SU-DHL-6 (cell line): ENCODE results near the gene FBXO41.

Source experiments
- H2AFZ ChIP-seq: fragments of 200-600 bp; sonication (generic); 2 replicates; pipeline ENCODE4 v1.6.1; 2014; ENCODE audit warnings: low read depth, mild to moderate bottlenecking, moderate library complexity, mixed read lengths, antibody characterized with exemption, low read length; ENCODE audit not compliant: severe bottlenecking
- H3F3A ChIP-seq: fragments of 200-600 bp; shearing (Covaris generic); 2 replicates; pipeline ENCODE4 v1.6.0; 2016; ENCODE audit warnings: antibody characterized with exemption, mild to moderate bottlenecking; ENCODE audit not compliant: insufficient read depth
- H3K27ac ChIP-seq: fragments of 200-600 bp; sonication (generic); 2 replicates; pipeline ENCODE4 v1.5.1; 2016; ENCODE audit warnings: low read depth, mild to moderate bottlenecking, low read length, moderate library complexity, mixed read lengths
- H3K27me3 ChIP-seq: fragments of 200-600 bp; sonication (generic), shearing (Covaris generic); 2 replicates; pipeline ENCODE4 v1.6.0; 2014; ENCODE audit warnings: mild to moderate bottlenecking, low read length
- H3K36me3 ChIP-seq: fragments of 200-600 bp; sonication (generic); 2 replicates; pipeline ENCODE4 v1.6.1; 2014; ENCODE audit warnings: mild to moderate bottlenecking, low read length, mixed read lengths
- H3K4me2 ChIP-seq: fragments of 300-600, 200-600 bp; shearing (Covaris generic), sonication (generic); 2 replicates; pipeline ENCODE4 v1.6.0; 2014; ENCODE audit warnings: low read length, low read depth, mild to moderate bottlenecking; ENCODE audit not compliant: poor library complexity, severe bottlenecking
- H3K4me3 ChIP-seq: fragments of 200-600 bp; sonication (generic); 2 replicates; pipeline ENCODE4 v1.5.1; 2014; ENCODE audit warnings: antibody characterized with exemption, low read length, mild to moderate bottlenecking, mixed read lengths; ENCODE audit not compliant: insufficient read depth, poor library complexity, severe bottlenecking
- H3K79me2 ChIP-seq: fragments of 200-600 bp; sonication (generic); 2 replicates; pipeline ENCODE4 v1.6.1; 2014; ENCODE audit warnings: mild to moderate bottlenecking, low read length, moderate library complexity; ENCODE audit not compliant: insufficient read depth
- H3K9ac ChIP-seq: fragments of 200-600 bp; sonication (generic); 2 replicates; pipeline ENCODE4 v1.7.0; 2014; ENCODE audit warnings: mild to moderate bottlenecking, low read length
- H3K9me2 ChIP-seq: fragments of 200-600 bp; sonication (generic); replicated peaks from 2 replicates; pipeline ENCODE4 v1.6.1; 2014; ENCODE audit warnings: low read length; ENCODE audit not compliant: insufficient read depth
- H3K9me3 ChIP-seq: fragments of 200-600 bp; sonication (generic); 2 replicates; pipeline ENCODE4 v1.6.1; 2014; ENCODE audit warnings: low read length, mixed read lengths; ENCODE audit not compliant: insufficient read depth
- H4K20me1 ChIP-seq: fragments of 200-600 bp; sonication (generic); 2 replicates; pipeline ENCODE4 v1.6.1; 2014; ENCODE audit warnings: low read depth, mild to moderate bottlenecking, antibody characterized with exemption, low read length, moderate library complexity, mixed read lengths
- EZH2phosphoT487 ChIP-seq: fragments of 200-600 bp; sonication (generic), shearing (Covaris generic); conservative IDR thresholded peaks from 2 replicates; pipeline ENCODE4 v1.6.1; 2018; ENCODE audit warnings: mild to moderate bottlenecking, antibody characterized with exemption, low read length, moderate library complexity, mixed read lengths
- TF ChIP-seq, protein P1 (sequence below): fragments of 200-600 bp; sonication (generic); IDR thresholded peaks from one replicate; pipeline ENCODE4 v1.5.1; 2017; ENCODE audit warnings: antibody characterized with exemption, mild to moderate bottlenecking, low read length, moderate library complexity; ENCODE audit not compliant: insufficient read depth, poor library complexity, severe bottlenecking

FBXO41 gene

DNA sequence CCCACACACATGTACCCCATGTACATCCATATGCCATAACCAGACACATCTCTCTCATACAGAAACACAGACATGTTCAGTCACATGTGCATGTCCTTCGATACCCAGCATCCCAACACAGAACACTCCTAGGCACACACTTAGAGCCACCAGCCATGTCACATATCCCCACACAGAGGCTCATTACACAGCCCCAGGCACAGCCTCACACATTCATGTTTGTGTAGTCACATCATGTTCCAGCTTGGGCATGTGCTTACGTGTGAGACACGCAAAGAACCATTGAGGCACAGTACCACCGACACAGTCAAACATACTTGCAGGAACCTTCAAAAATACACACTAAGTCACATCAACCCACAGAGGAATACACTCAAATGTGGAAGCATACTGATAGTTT, 17.3 kb downstream of the FBXO41 start:
- Histone ChIP-seq H3K79me2 (peaks cover 22% of the 10 kb centered on the region; the same call in 1 of the 2 replicates), H3F3A (peaks cover 4% of the 10 kb centered on the region; the same call in 1 of the 2 replicates), H3K9me3 (no peaks in the 10 kb centered on the region), H3K36me3 (no peaks in the 10 kb centered on the region), H3K9me2 (no peaks in the 10 kb centered on the region), H3K4me2 (no peak overlapping the region), H4K20me1 (no peaks in the 10 kb centered on the region; the same call in 1 of the 2 replicates), H3K27me3 (no peaks in the 10 kb centered on the region), H3K9ac (no peak overlapping the region), H2AFZ (no peak overlapping the region), H3K27ac (no peak overlapping the region), H3K4me3 (no peak overlapping the region)
- TF ChIP-seq EZH2phosphoT487 = no peak
- TF ChIP-seq, protein P1, sequence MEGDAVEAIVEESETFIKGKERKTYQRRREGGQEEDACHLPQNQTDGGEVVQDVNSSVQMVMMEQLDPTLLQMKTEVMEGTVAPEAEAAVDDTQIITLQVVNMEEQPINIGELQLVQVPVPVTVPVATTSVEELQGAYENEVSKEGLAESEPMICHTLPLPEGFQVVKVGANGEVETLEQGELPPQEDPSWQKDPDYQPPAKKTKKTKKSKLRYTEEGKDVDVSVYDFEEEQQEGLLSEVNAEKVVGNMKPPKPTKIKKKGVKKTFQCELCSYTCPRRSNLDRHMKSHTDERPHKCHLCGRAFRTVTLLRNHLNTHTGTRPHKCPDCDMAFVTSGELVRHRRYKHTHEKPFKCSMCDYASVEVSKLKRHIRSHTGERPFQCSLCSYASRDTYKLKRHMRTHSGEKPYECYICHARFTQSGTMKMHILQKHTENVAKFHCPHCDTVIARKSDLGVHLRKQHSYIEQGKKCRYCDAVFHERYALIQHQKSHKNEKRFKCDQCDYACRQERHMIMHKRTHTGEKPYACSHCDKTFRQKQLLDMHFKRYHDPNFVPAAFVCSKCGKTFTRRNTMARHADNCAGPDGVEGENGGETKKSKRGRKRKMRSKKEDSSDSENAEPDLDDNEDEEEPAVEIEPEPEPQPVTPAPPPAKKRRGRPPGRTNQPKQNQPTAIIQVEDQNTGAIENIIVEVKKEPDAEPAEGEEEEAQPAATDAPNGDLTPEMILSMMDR = no peak

DNA sequence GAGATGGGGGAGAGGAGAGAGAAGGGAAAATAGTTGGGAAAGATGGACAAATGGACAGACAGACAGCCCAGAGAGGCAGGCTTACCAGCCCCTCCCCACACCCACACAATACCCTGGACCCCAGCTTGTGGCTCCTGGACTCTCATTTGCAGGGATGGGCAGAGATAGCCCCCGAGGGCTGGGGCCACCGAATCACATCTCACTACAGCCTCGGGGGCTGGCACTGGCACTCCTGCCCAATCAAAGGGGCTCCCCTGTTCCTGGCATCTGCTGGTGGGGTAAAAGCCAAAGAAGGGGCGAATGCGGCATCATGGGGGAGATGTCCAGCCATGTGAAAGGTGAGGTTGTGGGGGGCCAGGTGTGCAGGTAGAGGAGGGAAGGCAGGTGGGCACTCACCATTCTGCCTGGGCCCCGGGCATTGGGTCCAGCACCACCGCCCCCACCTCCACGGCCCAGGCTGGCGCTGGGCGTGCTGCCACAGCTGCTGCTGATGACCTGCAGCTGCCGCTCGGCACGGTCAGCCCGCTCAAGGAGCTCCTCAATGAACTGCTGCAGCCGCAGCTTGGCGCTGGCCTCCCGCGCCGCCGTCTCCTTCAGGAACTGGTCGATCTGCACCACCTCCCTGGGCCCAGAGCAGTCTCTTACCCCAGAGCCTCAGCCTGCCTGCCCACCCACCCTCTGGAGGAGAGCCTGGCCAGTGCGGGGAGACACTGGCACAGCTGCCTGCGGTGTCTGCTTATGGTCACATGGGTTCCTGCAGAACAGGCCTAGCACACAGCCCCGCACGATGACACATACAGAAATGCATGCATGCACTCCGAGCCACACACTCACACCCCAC, 18.0 kb downstream of the FBXO41 start:
- Histone ChIP-seq H2AFZ (no peak overlapping the region), H3K9me2 (no peaks in the 10 kb centered on the region), H3K9ac (no peak overlapping the region), H3K4me3 (no peak overlapping the region), H3K36me3 (no peaks in the 10 kb centered on the region), H3K27me3 (no peaks in the 10 kb centered on the region), H3K27ac (no peak overlapping the region), H3K79me2 (peaks cover 22% of the 10 kb centered on the region; the same call in 1 of the 2 replicates), H3K4me2 (no peak overlapping the region), H3K9me3 (no peaks in the 10 kb centered on the region), H3F3A (peaks cover 3% of the 10 kb centered on the region; the same call in 1 of the 2 replicates), H4K20me1 (no peaks in the 10 kb centered on the region; the same call in 1 of the 2 replicates)
- TF ChIP-seq EZH2phosphoT487 = no peak
- TF ChIP-seq, protein P1 = no peak

DNA sequence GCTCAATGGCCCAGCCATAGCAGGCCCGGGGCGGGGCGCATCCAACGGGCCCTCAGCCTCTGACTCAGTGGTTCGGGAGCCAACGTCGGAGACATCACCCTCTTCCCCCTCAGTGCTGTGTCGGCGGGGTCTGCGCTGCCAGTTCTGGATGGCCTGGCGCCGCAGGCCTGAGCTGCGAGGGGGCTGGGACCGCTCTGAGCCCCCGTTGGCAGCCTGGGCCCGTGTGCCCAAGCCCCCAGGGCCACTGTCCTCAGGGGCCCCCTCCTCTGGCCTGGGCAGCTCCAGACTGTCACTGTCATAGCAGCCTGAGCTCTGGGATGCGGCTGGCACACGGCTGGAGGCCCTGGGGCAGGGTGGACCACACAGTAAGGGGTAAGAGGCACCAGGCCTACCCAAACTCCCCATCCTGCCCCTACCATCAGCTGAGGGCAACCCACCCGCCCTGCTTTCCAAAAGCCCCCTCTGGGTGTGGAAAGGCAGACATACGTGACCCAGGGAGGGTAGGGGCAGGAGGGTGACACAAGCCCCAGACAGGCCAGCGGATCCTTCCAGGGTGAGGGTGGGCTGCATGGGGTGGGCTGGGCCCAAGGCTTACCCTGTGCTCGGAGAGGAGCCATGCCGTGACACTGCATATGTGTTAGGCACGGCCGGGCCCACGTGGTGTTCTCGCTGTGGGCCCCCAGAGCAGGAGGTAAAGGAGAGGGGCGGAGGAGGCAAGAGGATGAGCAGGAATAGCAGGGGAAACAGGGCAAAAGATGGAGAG, 18.8 kb downstream of the FBXO41 start:
- H3K79me2 ChIP-seq = peaks cover 22% of the 10 kb centered on the region; the same call in 1 of the 2 replicates
- TF ChIP-seq EZH2phosphoT487 = no peak
- TF ChIP-seq, protein P1 = no peak
- no peaks in the 10 kb centered on the region; the same call in 1 of the 2 replicates for H4K20me1 ChIP-seq

More for the DNA sequence above, 18.8 kb downstream of the FBXO41 start:
- Histone ChIP-seq H3F3A (no peaks in the 10 kb centered on the region), H3K9ac (no peak overlapping the region), H3K9me2 (no peaks in the 10 kb centered on the region), H3K4me3 (no peak overlapping the region), H3K27ac (no peak overlapping the region), H3K4me2 (no peak overlapping the region), H2AFZ (no peak overlapping the region), H3K9me3 (no peaks in the 10 kb centered on the region), H3K27me3 (no peaks in the 10 kb centered on the region), H3K36me3 (no peaks in the 10 kb centered on the region)
